Omental fat pad (tissue), 4 donors: Measurements from ENCODE around the gene CFAP20DC. TPM values are rescaled to one million over a fixed set of nuclear protein-coding genes. Genes with fewer than 3 reads are reported as not detected.
"Not testable (repeated sequence)": the region's sequence is repeated elsewhere in the genome, so short reads cannot be mapped to it uniquely, and the experiment has no call there.

Experiments
- ATAC-seq: fragments of 150-250 bp; one replicate; pipeline ENCODE4 v1.9.1; 2016; ENCODE audit warnings: mild to moderate bottlenecking, moderate library complexity; ENCODE audit not compliant: low FRiP score
- DNase-seq: peaks from one replicate; pipeline ENCODE4 v3.0.0-alpha.2; 2019; ENCODE audit warnings: low spot score
- total RNA-seq, 4 donors: library from RNA; depleted of rRNA; stranded (reverse); fragments of >200 nt; gene quantifications; one replicate each; pipeline ENCODE4 v1.1.0, GENCODE V29; 2016
- TF ChIP-seq, protein P1 (sequence below), 3 donors: fragments of 450-650 bp; IDR thresholded peaks; one replicate each; pipeline ENCODE4 v1.5.1; 2016 to 2017; ENCODE audit warnings: antibody characterized with exemption in 3 of 3, mild to moderate bottlenecking in 3 of 3, moderate library complexity in 2 of 3

The CFAP20DC gene
- total RNA-seq, 4 donors from 2014 or later: 0.25 to 0.36 (median 0.28) TPM; not detected in 1

DNA sequence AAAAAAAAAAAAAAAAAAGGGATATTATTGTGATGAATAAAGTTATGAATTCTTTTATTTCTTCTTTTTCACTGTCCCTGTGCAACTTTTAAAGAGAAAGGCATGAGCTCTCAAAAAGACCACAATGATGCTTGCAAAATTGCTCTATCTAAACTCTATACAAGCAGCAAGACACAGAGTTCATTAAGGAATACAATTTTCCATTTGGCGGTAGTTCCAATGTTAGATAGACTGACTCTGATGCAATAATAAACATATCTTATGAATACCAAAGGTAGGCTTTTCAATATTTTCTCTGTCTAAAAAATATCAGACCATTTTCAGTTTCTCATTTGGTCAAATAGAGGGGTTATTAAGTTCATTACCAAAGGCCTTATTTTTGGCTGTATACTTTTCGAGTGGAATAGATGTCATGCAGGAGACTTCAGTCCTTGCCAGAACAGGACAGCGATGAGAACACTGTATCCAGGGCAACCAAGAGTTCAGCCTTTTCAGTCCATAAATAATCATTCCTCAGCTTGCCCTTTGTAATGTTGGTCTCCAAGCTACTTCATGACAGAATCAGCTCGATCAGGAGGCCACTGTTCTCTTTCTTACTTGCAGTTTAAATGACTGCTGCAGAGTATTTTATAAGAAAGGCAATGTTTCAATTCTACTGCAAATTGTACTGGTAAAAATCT, 220.4 kb downstream of the CFAP20DC start:
- no peak for ATAC-seq
- TF ChIP-seq, protein P1, sequence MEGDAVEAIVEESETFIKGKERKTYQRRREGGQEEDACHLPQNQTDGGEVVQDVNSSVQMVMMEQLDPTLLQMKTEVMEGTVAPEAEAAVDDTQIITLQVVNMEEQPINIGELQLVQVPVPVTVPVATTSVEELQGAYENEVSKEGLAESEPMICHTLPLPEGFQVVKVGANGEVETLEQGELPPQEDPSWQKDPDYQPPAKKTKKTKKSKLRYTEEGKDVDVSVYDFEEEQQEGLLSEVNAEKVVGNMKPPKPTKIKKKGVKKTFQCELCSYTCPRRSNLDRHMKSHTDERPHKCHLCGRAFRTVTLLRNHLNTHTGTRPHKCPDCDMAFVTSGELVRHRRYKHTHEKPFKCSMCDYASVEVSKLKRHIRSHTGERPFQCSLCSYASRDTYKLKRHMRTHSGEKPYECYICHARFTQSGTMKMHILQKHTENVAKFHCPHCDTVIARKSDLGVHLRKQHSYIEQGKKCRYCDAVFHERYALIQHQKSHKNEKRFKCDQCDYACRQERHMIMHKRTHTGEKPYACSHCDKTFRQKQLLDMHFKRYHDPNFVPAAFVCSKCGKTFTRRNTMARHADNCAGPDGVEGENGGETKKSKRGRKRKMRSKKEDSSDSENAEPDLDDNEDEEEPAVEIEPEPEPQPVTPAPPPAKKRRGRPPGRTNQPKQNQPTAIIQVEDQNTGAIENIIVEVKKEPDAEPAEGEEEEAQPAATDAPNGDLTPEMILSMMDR (IDR thresholded peaks at IDR 0.05): no peak
- no peak for DNase-seq

DNA sequence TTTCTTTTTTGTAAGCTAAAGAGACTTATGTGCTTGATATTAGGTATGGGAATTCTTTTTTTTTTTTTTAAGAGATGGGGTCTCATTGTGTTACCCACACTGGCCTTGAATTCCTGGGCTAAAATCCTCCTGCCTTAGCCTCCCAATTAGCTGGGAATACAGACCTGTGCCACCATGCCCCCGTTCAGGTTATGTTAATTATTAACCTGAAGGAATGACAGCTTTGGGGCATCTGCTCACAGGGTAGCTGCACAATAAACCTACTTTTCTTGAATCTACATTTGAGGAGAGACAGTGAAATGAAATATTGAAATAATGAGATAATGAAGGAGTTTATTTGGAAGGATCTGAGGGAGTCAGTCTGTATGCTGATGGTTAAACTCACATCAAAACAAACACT, 225.0 kb downstream of the CFAP20DC start:
- TF ChIP-seq, protein P1 (IDR thresholded peaks at IDR 0.05): no peak
- ATAC-seq (no peak), DNase-seq (no peak)

DNA sequence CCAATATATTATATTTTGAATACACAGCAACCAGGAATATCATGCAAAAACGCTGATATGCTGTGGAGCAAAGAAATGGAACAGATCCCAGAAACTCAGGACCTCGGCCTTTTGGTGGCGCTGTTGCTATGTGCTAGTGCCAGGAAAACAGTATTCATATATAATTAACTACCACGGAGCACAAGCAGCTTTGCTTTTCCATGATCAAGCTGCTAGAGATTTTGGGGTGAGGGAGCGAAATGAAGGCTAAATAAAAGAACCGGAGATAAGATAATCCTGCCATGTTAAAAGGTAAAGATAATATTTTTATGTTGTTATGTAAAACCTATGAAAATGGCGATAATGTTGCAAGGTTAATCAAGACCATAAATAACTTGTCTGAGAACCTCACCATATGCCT, 225.5 kb downstream of the CFAP20DC start:
- TF ChIP-seq, protein P1 (IDR thresholded peaks at IDR 0.05): no peak
- DNase-seq: no peak
- no peak for ATAC-seq

DNA sequence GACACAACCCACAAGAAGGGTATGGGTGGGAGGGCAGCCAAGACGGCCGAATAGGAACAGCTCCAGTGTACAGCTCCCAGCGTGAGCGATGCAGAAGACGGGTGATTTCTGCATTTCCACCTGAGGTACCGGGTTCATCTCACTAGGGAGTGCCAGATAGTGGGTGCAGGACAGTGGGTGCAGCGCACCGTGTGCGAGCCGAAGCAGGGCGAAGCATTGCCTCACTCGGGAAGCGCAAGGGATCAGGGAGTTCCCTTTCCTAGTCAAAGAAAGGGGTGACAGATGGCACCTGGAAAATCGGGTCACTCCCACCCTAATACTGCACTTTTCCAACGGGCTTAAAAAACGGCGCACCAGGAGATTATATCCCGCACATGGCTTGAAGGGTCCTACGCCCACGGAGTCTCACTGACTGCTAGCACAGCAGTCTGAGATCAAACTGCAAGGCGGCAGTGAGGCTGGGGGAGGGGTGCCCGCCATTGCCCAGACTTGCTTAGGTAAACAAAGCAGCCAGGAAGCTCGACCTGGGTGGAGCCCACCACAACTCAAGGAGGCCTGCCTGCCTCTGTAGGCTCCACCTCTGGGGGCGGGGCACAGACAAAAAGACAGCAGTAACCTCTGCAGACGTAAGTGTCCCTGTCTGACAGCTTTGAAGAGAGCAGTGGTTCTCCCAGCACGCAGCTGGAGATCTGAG, 243.1 kb downstream of the CFAP20DC start:
- not testable (repeated sequence) for ATAC-seq, DNase-seq

DNA sequence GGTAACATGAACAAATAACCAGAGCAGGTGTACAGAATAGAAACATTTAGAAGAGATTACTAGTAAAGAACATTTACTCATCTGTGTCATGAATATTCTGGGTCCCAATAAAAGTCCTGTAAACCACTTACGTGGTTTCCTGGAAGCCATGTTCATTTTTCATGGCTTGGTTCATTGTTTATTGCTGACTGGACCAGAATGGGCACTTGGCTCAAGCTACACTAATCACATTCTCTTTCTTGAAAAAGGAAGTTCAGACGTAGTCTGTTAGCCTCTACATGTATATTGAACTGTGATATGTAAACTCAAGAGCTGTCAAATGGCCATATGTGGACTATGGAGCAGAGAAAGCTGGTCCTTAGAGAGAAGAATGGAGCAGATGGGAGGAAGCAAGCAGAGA, 244.9 kb downstream of the CFAP20DC start:
- TF ChIP-seq, protein P1 (IDR thresholded peaks at IDR 0.05): no peak
- no peak for DNase-seq
- no peak for ATAC-seq

DNA sequence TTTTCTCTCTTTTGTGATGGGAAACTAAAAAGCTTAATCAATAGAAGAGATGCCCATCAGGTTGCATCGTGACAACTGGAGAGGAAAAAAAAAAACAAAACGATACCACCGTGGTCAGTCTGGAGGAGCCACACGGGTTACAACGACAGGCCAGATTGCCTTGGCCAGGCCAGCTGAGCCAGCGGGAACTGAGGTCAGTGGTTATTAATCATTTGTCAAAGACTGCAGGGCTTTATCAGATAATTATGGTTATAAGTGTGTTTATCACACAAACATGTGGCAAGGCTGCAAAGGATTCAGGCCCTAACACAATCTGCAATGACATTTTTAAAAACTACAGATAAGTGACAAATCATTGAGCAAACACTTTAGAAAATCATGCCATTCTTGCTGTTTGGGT, 248.3 kb downstream of the CFAP20DC start:
- DNase-seq (no peak), ATAC-seq (no peak)
- TF ChIP-seq, protein P1 (IDR thresholded peaks at IDR 0.05): no peak

DNA sequence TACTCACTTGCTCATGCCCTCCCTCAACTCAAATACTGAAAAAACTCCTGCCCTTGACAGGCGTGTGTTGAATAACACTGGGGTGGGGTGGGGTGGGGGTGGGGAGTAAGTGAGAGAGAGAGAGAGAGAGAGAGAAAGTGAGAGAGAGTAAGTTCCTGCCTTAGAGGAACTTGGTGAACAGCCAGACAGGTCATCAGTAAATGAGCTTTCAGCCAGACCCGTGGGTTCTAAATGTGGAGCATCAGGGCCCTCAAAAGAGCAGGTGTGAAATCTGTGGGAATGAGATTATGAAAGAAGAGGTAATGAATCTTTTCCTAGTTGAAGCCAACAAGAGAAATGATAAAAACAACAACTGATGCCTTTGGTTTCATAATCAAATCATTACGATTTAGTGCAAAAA, 248.9 kb downstream of the CFAP20DC start:
- TF ChIP-seq, protein P1 (IDR thresholded peaks at IDR 0.05): no peak
- ATAC-seq (no peak), DNase-seq (no peak)
